Mucosa of stomach (tissue), 1 donor: ENCODE measurements around the gene CWF19L1.
"Not testable (repeated sequence)": the region's sequence is repeated elsewhere in the genome, so short reads cannot be mapped to it uniquely, and the experiment has no call there.

Experiments
- H3K27me3 ChIP-seq: one replicate; pipeline ENCODE4 v1.7.0; 2013; ENCODE audit warnings: mild to moderate bottlenecking, low read length; ENCODE audit not compliant: control insufficient read depth, insufficient read depth
- H3K36me3 ChIP-seq: one replicate; pipeline ENCODE4 v1.7.0; 2013; ENCODE audit warnings: low read length; ENCODE audit not compliant: control insufficient read depth, insufficient read depth
- H3K4me1 ChIP-seq: one replicate; pipeline ENCODE4 v1.7.0; 2013; ENCODE audit warnings: mild to moderate bottlenecking, low read length; ENCODE audit not compliant: control insufficient read depth, insufficient read depth
- H3K4me3 ChIP-seq: one replicate; pipeline ENCODE4 v1.7.0; 2013; ENCODE audit warnings: low read length
- H3K9ac ChIP-seq: one replicate; pipeline ENCODE4 v1.7.0; 2013; ENCODE audit warnings: mild to moderate bottlenecking, low read length, moderate library complexity
- H3K9me3 ChIP-seq: one replicate; pipeline ENCODE4 v1.7.0; 2013; ENCODE audit warnings: mild to moderate bottlenecking, low read length, moderate library complexity; ENCODE audit not compliant: control insufficient read depth
- donor health status: Pancreatic carcinoma.

The CWF19L1 gene

DNA sequence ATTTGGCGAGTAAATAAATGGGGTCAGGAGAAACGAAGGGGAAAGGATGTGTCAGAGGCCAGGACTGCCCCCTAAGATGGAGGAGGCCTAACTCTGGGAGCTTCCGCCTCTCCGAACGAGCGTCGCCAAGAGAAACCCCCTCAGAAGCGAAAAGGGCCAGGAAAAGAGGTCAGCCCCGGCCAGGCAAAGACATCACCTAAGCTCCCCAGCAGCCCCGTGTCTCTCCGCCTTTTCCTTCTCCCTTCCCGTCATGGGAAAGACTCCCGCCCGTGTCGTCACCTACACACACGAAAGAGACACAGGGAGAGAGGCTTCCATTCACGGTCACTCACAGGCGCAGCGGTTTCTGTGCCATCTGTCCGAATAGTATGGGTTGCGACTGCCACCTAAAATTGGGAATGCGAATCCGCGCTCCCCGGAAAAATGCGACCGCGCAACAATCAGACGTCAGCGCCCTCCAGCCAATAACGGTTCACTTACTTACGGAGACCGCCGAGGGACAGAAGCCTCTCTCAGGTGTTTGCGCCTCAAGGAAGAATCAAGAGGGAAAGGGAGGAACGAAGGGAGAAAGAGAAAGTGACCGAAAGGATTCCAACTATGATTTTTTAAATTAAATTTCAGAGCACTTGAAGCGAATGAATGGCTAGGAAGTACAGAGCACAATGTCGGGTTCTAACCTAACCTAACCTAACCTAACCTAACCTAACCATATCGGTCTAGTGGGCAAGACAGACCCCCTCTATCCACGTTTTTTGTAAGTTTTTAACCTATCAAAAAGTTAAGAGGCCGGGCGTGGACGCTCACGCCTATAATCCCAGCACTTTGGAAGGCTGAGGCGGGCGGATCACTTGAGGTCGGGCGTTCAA lies at the start of gene CWF19L1:
Gene CWF19L1 (minus strand): TSS at position 400 of the 866 bp plus-strand sequence. CDS start 45 bp downstream, at position 355.
- H3K9me3 ChIP-seq = no peaks in the 10 kb centered on the region
- no peaks in the 10 kb centered on the region for H3K36me3 ChIP-seq
- H3K9ac ChIP-seq = peak within 1 kb of the TSS; percentile 83
- H3K4me3 ChIP-seq = peak within 1 kb of the TSS; percentile 90
- H3K27me3 ChIP-seq = no peaks in the 10 kb centered on the region
- no peaks in the 10 kb centered on the region for H3K4me1 ChIP-seq

DNA sequence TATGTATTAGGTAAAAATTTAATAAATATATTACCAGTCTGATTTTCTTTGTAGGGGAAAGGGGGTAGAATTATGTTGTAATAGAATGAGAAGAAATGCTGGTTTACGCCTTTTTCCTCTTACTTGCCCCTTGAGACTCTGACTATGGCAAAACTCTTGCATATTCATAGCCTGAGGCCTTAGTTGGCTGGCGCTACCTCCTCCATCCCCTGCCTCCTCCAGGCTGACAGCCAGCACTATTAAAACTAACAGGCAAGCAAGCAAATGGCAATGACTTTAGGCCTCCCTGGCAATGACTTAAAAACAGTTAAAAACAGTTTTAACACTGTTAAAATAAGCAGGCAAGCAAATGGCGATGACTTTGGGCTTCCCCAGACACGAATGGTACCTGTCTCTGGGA lies 48.2 kb upstream of the CWF19L1 start:
- H3K27me3 ChIP-seq = no peaks in the 10 kb centered on the region
- H3K4me3 ChIP-seq = no peak overlapping the region
- H3K9ac ChIP-seq = no peak overlapping the region
- H3K4me1 ChIP-seq = peaks cover 27% of the 10 kb centered on the region
- no peaks in the 10 kb centered on the region for H3K9me3 ChIP-seq
- no peaks in the 10 kb centered on the region for H3K36me3 ChIP-seq

DNA sequence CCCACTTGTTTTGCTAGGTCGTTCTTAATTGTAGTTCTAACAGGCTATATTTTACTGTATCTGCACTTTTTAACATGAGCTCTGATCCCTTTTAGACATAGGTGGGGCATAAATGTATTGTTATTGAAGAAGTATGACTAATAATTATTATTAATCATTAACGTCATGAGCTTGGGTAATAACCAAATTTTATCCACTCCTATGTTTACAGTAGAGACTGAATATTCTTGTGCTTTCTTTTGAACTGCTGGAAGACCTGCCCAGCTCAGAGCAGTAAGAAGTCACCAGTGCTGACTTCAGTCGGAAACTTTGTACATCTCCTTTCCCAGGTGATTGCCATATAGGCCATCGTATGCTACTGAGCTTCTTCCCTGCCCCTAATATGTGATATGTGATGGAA lies 43.9 kb upstream of the CWF19L1 start:
- H3K27me3 ChIP-seq = no peaks in the 10 kb centered on the region
- H3K9me3 ChIP-seq = no peaks in the 10 kb centered on the region
- H3K4me1 ChIP-seq = peaks cover 29% of the 10 kb centered on the region
- no peak overlapping the region for H3K9ac ChIP-seq
- H3K4me3 ChIP-seq = no peak overlapping the region
- no peaks in the 10 kb centered on the region for H3K36me3 ChIP-seq

DNA sequence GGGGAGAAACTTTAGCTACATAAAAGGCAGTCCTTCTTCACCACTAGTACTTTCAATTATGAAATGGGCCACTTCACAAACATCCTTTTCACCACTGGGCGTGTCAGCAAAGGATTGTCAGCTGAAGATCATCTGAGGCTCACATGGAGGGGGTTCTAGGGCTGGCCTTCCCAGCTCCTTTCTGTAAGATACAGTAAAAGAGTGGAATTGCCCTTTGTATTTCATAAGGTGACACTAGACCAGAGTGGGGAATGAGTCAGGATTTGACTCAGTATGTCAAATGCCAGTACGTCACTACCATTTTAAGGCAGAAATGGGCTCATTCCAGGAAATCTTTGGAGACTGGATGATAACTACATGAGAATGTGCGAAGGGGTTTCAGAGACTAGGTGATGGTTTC lies 40.2 kb upstream of the CWF19L1 start:
- Histone ChIP-seq H3K4me1 (peaks cover 19% of the 10 kb centered on the region), H3K4me3 (no peak overlapping the region), H3K9ac (no peak overlapping the region), H3K36me3 (no peaks in the 10 kb centered on the region), H3K9me3 (no peaks in the 10 kb centered on the region), H3K27me3 (no peaks in the 10 kb centered on the region)

DNA sequence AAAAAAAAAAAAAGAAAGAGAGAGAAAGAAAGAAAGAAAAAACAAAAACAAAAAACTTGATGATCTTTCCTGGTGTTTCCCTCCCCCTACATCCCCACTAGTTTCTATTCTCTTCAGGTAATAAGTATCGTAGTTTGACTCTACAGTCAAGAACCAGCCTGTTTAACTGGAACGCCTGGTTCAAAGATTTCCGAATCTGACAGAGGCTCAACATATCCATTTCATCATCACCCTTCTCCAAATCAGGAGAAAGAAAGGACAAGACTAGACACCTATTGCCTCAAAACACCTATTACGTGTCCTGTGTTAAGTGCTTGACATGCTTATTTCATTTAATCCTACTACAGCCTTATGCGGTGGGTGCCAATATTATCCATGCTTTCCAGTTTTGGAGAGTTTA lies 39.4 kb upstream of the CWF19L1 start:
- peaks cover 10% of the 10 kb centered on the region for H3K4me1 ChIP-seq
- no peaks in the 10 kb centered on the region for H3K27me3 ChIP-seq
- no peak overlapping the region for H3K4me3 ChIP-seq
- no peaks in the 10 kb centered on the region for H3K36me3 ChIP-seq
- no peak overlapping the region for H3K9ac ChIP-seq
- H3K9me3 ChIP-seq = no peaks in the 10 kb centered on the region

DNA sequence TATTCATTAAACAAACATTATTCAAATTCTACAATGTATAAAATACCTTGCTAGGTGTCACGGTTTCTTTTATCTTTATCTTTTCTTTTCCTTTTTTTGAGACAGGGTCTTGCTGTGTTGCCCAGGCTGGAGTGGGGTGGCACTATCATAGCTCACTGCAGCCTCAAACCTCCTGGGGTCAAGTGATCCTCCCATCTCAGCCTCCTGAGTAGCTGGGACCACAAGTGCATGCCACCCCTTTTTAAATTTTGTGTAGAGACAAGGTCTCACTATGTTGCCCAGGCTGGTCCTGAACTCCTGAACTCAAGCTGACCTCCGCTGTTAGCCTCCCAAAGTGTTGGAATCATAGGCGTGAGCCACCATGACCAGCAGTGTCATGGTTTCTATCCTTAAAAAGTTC lies 37.0 kb upstream of the CWF19L1 start:
- H3K27me3 ChIP-seq = no peaks in the 10 kb centered on the region

DNA sequence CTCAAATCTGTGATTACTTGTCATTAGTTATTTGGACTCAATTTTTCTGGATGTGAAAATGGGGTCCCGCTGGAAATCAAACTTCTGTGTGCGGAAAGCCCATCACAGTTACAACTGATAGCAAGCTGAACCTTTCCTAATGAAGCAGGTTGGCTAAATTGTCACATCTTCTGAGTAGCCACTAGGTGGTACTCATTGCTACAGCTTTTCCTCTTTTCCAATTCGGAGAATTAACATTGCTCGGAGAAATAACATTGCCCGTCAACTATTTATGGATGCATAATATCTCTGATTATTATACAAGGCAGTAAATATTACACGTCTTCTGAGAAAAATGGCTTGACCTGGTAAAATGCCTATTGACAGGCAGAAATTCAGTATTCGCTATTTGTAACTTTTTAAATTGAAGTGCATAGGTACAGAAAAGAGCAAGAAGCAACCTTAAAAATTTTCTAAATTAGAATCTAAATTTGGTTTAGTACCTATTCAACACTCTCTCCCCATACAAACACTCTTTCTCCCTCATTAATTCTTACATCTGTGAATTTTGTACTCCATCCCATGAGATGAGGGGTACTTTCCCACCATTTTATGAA lies 36.4 kb upstream of the CWF19L1 start:
- no peaks in the 10 kb centered on the region for H3K4me1 ChIP-seq
- no peaks in the 10 kb centered on the region for H3K9me3 ChIP-seq
- no peaks in the 10 kb centered on the region for H3K36me3 ChIP-seq
- H3K9ac ChIP-seq = no peak overlapping the region
- no peaks in the 10 kb centered on the region for H3K27me3 ChIP-seq
- H3K4me3 ChIP-seq = no peak overlapping the region

More for the DNA sequence above, 37.0 kb upstream of the CWF19L1 start:
- H3K4me1 ChIP-seq = no peaks in the 10 kb centered on the region
- no peaks in the 10 kb centered on the region for H3K36me3 ChIP-seq
- no peak overlapping the region for H3K9ac ChIP-seq
- H3K9me3 ChIP-seq = no peaks in the 10 kb centered on the region
- no peak overlapping the region for H3K4me3 ChIP-seq

DNA sequence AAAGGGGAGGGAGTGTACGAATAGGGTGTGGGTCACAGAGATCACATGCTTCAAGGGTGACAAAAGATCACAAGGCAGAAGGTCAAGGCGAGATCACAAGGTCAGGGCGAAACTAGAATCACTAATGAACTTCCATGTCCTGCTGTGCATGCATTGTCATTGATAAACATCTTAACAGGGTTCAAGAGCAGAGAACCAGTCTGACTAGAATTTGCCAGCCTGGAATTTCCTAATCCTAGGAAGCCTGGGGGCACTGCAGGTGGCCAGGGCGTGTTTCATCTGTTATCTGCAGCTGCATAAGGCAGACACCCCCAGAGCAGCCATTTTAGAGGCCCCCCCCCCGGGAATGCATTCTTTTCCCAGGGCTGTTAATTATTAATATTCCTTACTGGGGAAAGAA lies 33.7 kb upstream of the CWF19L1 start:
- H3K27me3 ChIP-seq = not testable (repeated sequence)

DNA sequence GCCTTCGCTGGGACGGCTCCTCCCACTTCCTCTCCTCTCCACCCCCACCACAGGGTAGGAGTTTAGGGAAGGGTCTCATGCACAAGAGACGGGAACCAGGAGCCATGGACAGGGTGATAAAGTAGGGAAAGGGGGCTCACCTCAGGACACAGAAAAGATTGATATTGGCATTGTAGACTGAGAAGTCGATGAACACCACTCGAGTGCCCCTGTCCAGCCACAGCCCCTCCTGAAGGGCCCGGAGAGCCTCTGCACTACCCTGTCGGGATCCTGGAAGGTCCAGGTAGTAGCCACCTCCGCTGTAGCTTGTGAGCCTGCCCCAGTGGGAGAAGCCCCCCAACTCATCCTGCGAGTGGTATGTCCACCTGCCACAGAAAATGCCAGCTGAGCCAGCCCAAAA lies 29.8 kb upstream of the CWF19L1 start:
- Histone ChIP-seq H3K36me3 (no peaks in the 10 kb centered on the region), H3K4me3 (no peak overlapping the region), H3K9ac (no peak overlapping the region), H3K27me3 (no peaks in the 10 kb centered on the region), H3K4me1 (no peaks in the 10 kb centered on the region), H3K9me3 (no peaks in the 10 kb centered on the region)

More for the DNA sequence above, 33.7 kb upstream of the CWF19L1 start:
- not testable (repeated sequence) for H3K9me3 ChIP-seq, H3K4me1 ChIP-seq, H3K9ac ChIP-seq, H3K4me3 ChIP-seq, H3K36me3 ChIP-seq

DNA sequence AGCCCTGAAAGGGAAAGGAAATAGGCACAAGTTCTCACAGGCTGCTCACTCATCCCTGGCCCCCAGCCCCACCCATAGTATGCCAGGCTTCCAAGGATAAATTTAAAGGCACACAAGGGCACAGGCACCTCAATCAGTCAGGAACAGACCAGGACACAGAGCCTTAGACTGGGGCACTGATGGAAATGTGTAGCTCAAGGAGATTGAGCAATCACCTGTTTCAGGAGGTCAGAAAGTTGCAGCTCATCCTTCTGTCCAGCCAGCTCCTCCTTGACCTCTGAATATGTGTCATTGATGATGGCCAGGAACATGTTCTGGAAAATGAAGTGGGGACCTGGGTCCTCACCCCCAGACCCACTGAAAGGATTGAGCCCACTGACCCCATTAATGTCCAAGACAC lies 25.6 kb upstream of the CWF19L1 start:
- H3K9ac ChIP-seq = no peak overlapping the region
- H3K27me3 ChIP-seq = no peaks in the 10 kb centered on the region
- no peaks in the 10 kb centered on the region for H3K4me1 ChIP-seq
- H3K9me3 ChIP-seq = no peaks in the 10 kb centered on the region
- no peak overlapping the region for H3K4me3 ChIP-seq
- H3K36me3 ChIP-seq = no peaks in the 10 kb centered on the region

DNA sequence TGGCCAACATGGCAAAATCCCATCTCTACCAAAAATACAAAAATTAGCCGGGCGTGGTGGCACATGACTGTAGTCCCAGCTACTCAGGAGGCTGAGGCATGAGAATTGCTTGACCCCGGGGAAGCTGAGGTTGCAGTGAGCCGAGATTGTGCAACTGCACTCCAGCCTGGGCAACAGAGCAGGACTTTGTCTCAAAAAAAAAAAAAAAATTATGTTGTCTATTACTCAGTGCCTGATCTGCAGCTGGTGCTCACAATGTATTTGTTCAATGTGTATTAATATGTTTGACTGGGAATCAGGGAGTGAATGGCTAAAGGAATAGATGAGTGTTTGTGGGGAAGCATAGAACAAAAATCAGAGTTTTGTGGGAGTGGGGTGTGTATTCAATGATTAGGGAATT lies 24.9 kb upstream of the CWF19L1 start:
- not testable (repeated sequence) for H3K9ac ChIP-seq, H3K4me3 ChIP-seq, H3K27me3 ChIP-seq, H3K4me1 ChIP-seq, H3K36me3 ChIP-seq, H3K9me3 ChIP-seq

DNA sequence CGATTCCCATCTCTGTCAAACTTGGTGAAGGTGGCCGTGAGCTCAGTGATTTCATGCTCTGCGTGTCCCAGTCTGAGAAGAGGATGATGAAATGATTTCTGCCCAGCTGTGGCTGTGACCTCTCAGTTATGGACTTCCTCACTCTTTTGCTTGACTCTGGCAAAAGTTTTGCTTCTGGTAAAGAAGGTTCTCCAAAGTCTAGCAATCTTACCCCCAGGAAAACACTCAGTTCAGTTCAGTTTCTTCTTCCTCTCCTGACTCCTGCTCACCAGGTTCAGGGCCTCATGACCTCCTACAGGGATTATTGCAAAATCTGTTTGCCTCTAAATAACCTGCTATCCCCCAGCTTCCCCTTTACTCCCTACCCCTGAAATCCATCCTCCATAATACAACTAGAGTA lies 23.9 kb upstream of the CWF19L1 start:
- H3K4me1 ChIP-seq = peaks cover 5% of the 10 kb centered on the region
- no peaks in the 10 kb centered on the region for H3K36me3 ChIP-seq
- H3K9ac ChIP-seq = no peak overlapping the region
- H3K9me3 ChIP-seq = no peaks in the 10 kb centered on the region
- H3K4me3 ChIP-seq = no peak overlapping the region
- no peaks in the 10 kb centered on the region for H3K27me3 ChIP-seq
